NCI-H526 treated with DMSO at 0.1 percent for 48 hours (cell line): ENCODE data around the gene ETS2.
"Not testable (repeated sequence)": the region's sequence is repeated elsewhere in the genome, so short reads cannot be mapped to it uniquely, and the experiment has no call there.

Source experiments
- DNase-seq: peaks from one replicate; lab custom pipeline; 2025; lab: John Stamatoyannopoulos, UW

The ETS2 gene

DNA sequence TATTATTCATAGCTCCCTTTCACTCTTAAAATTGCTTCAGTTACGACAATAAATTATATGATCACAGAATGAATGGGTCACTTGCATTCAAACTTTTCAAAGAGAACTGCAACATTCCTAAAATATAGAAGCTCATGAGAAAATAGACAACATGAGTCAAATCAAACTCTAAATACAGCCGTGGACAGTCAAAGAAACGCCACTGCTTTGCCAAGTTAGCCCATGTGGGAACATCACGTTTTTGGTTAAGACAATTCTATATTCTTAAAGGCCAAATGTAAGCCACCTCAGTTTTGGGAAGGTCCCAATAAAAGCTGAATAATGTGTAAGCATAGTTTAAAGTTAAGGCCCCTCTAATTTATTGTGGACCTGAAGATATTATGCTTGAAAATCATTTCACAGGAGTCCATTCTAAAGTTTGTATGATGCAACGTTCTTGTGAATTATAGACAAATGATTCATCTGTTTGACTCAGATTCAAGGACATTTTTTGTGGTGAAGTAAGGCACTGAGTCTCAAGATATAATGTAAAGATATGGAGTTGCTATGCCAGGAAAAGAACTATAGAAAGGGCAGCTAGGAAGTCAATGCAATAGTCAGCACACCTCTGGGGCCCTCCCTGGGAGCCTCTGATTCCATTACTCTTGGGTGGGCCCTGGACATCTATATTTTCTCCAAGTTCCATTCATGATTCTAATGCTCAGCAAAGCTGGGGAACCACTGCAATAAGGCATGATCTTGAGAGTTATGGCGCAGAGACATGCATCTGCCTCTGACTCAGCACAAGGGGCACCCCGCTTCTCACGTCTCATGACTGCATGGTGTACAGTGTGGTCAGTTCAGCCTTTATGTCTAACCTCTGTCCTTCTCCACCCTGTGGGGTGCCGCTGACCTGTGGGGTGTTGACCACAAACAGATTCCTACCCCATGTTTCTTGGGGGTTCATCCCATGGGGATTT is 33.9 kb downstream of the ETS2 start:
- no peak for DNase-seq

DNA sequence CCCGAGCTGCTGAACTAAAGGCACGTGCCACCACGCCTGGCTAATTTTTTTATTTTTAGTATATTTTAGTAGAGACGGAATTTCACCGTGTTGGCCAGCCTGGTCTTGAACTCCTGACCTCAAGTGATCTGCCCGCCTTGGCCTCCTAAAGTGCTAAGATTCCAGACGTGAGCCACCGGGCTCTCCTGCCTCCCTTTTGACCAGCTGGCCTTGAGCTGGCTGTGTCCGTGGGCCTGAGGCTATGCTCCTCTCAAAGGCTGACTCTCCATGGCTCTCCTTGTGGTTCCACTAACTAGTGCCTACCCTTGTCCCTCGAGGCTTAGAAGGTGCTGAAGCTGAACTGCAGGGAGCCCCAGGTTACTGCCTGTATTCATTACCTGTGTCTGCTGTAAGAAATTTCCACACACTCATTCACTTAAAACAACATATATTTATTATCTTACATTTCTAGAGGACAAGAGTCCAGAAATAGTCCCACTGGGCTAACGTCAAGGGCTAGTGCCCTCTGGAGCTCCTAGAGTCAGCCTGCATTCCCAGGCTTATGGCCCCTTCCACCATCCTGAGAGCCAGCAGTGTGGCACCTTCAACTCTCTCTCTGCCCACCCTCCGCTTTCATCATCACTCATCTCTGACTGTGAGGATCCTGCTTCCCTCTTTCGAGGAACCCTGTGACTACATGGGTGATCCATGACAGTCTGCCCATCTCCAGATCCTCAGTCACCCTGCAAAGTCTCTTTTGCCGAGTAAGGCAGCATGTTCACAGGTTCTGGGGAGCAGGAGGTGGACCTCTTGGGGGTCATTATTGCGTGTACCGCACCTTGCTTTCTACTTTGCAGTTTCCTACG is 34.9 kb downstream of the ETS2 start:
- DNase-seq = no peak

- DNase-seq = no peak
These were observed 35.7 kb downstream of the ETS2 start for GRCh38 chr21:38841472-38841871.

DNA sequence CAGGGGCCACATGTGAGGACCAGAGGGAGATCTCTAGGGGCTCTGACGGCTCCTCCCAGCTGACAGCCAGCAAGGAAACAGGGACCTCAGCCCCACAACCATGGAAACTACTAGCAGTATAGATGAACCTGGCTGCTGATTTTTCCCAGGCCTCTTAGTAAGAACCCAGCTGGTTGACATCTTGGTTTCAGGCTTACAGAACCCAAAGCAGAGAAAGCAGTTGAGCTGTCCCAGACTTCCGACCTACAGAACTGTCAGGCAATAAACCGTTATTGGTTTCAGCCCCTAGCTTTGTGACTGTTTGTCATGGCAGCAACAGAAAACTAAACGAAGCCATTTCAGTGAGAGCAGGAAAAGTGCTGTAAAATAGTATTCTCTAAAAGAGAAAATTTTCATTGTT is 36.4 kb downstream of the ETS2 start:
- no peak for DNase-seq

- no peak for DNase-seq
These were observed 37.6 kb downstream of the ETS2 start for GRCh38 chr21:38843379-38843778.

DNA sequence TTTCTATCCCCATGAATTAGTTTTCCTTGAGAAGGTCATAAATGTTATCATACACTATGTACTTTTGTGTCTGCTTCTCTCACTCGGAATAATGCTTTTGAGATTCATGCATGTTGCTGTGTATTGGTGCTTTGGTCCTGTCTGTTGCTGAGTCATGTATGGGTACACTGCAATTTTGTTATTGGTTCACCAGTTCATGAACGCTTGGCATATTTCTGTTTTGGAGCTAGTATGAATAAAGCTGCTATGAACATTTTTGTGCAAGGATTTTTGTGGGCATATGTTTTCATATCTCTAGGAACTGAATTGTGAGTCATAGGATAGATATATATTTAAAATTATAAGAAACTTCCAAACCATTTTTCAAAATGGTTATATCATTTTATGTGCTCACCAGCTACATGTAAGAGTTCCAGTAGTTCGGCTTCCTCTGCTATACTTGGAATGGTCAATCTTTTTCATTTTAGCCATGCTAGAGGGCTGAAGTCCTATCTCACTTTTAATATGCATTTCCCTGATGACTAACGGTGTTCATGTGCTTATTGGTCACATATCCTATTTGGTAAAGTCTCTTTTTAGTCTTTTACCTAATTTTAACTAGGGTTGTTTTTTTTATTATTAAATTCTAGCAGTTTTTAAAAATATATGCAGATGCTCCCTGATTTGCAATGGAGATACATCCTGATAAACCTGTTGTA is 38.2 kb downstream of the ETS2 start:
- DNase-seq = no peak

DNA sequence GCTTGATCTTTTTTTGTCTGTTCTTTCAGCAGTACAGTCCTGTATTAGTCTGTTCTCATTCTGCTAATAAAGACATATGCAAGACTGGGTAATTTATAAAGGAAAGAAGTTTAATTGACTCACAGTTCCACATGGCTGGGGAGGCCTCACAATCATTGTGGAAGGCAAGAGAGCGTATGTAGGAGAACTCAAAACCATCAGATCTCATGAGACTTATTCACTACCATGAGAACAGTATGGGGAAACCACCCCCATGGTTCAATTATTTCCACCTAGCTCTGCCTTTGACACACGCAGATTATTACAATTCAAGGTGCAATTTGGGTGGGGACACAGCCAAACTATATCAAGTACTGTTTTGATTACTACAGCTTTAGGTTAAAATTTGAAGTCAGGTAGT is 39.6 kb downstream of the ETS2 start:
- not testable (repeated sequence) for DNase-seq

GRCh38 chr21:38847556-38847955 is 41.8 kb downstream of the ETS2 start:
- DNase-seq = no peak

- DNase-seq = no peak
These were observed 42.5 kb downstream of the ETS2 start for GRCh38 chr21:38848187-38848609.

DNA sequence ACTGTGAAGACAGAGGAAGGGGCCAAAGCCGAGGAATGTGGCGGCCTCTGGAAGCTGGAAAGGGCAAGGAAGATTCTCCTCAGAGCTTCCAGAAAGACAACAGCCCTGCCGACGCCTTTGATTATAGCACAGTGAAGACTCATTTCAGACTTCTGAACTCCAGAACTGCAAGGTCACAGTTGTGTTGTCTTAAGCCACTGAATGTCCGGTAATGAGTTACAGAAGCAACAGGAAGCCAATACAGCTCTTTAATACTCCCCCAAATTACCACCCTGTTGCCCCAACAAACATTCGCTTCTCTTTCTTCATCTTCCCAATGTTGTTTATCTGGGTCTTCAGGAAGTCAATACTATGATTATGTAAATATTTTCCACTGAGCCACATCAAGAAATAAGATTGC is 44.0 kb downstream of the ETS2 start:
- no peak for DNase-seq

DNA sequence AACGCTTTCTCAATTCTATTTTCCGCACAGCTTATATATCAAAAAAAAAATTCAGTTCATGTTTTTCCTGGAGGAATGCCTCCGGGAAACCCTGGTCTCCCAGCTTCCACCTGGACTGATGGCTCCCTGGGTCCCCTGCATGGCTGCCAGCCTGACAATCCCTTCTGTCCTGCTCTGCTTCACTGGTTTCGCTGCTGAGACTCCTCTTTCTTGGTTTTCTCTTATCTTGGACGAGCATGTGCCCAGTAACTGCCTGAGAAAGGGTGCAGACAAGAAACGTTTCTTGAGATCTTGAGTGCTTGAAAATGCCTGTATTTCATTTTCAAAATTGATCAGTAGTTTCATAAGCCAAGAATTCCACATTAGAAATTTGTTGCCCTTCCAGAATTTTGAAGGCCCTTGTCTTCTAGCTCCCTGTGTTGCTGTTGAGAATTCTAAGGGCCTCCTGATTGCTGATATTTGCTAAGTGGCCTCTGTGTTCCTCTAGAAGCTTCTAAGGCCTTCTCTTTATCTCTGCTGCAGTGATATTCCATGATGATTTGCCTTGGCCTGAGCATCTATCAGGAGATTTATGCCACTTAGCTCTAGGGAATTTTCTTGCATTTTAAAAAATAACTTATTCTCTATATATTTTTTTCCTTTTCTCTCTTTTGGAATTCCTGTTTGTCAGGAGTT is 44.7 kb downstream of the ETS2 start:
- no peak for DNase-seq

DNA sequence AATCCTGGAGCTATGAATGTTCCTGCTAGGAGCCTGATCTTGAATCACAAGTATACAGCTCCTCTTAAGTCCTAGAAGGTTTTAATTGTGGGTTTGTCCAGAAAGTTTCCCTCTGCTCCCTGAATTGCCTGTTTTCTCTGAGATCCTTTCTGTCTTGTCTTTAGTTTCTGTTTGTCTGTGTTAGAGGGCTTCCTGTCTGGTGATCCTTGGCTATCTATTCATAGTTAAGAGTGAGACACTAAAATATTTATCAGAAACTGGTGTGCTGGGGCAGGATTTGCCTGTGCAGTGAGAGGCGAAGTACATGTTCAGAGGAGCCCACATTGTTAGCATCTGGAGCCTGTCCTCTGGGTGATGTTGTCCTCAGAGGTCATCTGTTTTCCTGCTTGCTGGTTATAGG is 45.4 kb downstream of the ETS2 start:
- no peak for DNase-seq

DNA sequence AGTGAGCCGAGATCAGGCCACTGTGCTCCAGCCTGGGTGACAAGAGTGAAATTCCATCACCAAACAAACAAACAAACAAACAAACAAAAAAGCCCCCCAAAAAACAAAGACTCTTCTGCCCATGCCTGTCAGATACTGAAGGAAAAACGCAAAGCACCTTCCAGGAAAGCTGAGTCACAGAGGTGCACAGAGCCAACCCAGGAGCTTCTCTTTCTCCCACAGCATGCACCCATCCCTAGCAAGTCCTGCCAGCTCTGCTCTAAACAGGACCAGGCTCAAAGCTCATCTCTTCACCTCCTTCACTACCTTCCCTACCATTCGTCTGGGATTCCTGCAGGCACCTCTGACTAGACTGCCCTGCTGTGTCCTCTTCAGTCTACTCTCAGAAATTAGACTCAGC is 46.5 kb downstream of the ETS2 start:
- DNase-seq = no peak

- DNase-seq = no peak
These were observed 47.0 kb downstream of the ETS2 start for GRCh38 chr21:38852708-38853107.

- DNase-seq = no peak
These were observed 47.7 kb downstream of the ETS2 start for GRCh38 chr21:38853421-38853919.

DNA sequence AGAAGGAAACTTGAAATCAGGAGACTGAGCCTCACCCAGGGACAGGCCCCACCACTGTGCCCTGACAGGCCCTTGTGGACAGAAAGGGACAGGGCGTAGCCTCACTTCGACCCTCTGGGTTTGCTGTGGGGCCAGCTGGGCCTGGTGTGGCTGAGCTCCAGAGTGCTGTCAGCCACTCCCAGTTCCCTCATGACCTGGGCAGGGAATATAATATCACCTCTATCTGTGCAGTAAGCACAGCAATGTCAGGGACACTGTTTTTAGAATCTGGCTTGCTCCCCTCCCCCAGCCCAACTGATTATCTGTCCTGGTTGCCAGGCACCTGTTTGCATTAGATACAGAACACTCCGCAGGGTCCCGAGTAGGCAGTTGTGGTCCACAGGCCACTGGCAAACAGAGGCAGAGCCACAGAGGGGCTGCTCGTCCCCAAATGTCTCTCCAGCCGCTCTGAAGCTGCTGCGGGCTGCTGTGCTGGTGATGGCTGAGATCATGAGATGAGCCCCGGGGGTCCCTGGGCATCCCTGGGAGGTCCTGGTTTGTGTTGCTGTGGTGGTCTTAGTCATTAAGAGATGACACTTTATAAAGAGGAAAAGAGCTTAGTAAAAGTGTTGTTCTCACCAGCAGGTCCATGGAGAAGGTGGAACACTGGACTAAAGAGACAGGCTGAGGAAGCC is 51.6 kb downstream of the ETS2 start:
- no peak for DNase-seq

- no peak for DNase-seq
These were observed 52.5 kb downstream of the ETS2 start for GRCh38 chr21:38858026-38858811.

- no peak for DNase-seq
These were observed 53.1 kb downstream of the ETS2 start for GRCh38 chr21:38858812-38859205.

DNA sequence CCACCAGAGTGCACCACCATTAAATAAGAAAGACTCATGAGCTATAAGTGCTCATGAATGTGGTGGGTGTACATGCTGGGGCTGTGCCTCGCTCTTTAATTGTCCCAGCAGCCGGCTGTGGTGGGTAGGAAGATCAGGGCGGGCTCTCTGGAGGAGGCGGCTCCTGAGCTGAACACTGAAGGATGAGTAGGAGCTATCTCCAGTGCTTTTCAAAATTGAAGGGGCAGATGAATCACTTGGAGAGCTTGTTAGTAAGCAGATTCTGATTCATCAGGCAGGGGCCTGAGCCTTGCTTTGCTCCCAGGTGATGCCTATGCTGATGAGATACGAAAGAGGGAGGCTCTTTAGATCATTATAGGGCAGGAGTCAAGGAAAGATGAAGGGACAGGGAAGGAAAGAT is 54.1 kb downstream of the ETS2 start:
- no peak for DNase-seq

GRCh38 chr21:38861056-38861455 is 55.3 kb downstream of the ETS2 start:
- DNase-seq = no peak
